ENCODE data around the gene TEX10. TPM values are rescaled to one million over a fixed set of nuclear protein-coding genes. Genes with fewer than 3 reads are reported as not detected.

TEX10 gene
- total RNA-seq, 1 donor, result 29.3 TPM

DNA sequence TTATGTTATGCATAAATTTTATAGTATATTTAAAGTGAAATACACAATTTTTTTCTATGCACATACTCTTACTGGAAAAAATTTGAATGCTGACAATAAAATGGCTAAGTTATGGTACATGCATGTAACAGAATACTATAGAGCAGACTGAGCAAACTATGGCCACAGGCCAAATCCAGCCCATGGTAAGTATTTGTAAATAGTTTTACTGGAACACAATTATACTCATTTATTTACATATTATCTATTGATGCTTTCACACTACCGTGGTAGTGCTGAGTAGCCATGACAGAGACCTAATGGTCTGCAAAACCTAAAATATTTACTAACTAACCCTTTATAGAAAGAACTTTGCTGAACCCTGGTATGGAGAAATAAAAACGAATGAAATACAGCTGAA lies 45.7 kb downstream of the TEX10 start:
- peaks cover 19% of the 10 kb centered on the region for H3K4me1 ChIP-seq (ENCODE audit: insufficient read depth, low read length)
- peaks cover 15% of the 10 kb centered on the region for H3K36me3 ChIP-seq (ENCODE audit: insufficient read depth, low read length)
- no peak overlapping the region for H3K4me2 ChIP-seq (ENCODE audit: insufficient read depth, low read length)
- no peak overlapping the region for H2AFZ ChIP-seq (ENCODE audit: low read length)
- no peaks in the 10 kb centered on the region for H3K27me3 ChIP-seq (ENCODE audit: insufficient read depth, low read length)
- TF ChIP-seq, protein P1, sequence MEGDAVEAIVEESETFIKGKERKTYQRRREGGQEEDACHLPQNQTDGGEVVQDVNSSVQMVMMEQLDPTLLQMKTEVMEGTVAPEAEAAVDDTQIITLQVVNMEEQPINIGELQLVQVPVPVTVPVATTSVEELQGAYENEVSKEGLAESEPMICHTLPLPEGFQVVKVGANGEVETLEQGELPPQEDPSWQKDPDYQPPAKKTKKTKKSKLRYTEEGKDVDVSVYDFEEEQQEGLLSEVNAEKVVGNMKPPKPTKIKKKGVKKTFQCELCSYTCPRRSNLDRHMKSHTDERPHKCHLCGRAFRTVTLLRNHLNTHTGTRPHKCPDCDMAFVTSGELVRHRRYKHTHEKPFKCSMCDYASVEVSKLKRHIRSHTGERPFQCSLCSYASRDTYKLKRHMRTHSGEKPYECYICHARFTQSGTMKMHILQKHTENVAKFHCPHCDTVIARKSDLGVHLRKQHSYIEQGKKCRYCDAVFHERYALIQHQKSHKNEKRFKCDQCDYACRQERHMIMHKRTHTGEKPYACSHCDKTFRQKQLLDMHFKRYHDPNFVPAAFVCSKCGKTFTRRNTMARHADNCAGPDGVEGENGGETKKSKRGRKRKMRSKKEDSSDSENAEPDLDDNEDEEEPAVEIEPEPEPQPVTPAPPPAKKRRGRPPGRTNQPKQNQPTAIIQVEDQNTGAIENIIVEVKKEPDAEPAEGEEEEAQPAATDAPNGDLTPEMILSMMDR (IDR thresholded peaks at IDR 0.05; ENCODE audit: extremely low read depth, low read depth, low read length), result no peak
- H3K79me2 ChIP-seq (ENCODE audit: insufficient read depth, low read length), result peaks cover 42% of the 10 kb centered on the region
- no peak for DNase-seq (ENCODE audit: insufficient read length, low spot score, missing footprints)
- no peaks in the 10 kb centered on the region for H3K9me3 ChIP-seq (ENCODE audit: low read depth, low read length)
- no peak overlapping the region for H3K27ac ChIP-seq (ENCODE audit: low read depth, low read length)
- H4K20me1 ChIP-seq (ENCODE audit: insufficient read depth, low read length), result peaks cover 4% of the 10 kb centered on the region
- no peak overlapping the region for H3K4me3 ChIP-seq (ENCODE audit: insufficient read depth, low read length)

DNA sequence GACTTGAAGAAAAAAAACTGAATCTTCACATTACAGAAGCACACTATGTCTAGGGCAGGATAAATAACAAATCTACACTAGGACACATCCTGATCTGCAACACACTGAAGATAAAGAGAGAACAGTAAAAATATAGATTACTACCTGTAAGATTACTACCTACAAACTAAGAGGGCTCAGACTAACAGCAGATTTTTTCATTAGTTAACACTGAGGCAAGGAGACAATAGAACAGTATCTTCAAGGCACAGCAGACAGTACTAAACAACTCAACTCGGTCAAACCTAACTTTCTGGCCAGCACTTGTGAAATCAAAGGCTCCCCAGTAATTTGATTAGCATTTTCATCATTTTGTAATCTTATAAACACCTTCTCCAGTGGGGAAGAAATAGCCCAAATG lies 46.5 kb downstream of the TEX10 start:
- H3K36me3 ChIP-seq (ENCODE audit: insufficient read depth, low read length), result peaks cover 23% of the 10 kb centered on the region
- no peak overlapping the region for H3K4me3 ChIP-seq (ENCODE audit: insufficient read depth, low read length)
- H2AFZ ChIP-seq (ENCODE audit: low read length), result no peak overlapping the region
- H3K27ac ChIP-seq (ENCODE audit: low read depth, low read length), result no peak overlapping the region
- TF ChIP-seq, protein P1 (IDR thresholded peaks at IDR 0.05; ENCODE audit: extremely low read depth, low read depth, low read length), result no peak
- H3K4me2 ChIP-seq (ENCODE audit: insufficient read depth, low read length), result no peak overlapping the region
- no peaks in the 10 kb centered on the region for H3K9me3 ChIP-seq (ENCODE audit: low read depth, low read length)
- H3K79me2 ChIP-seq (ENCODE audit: insufficient read depth, low read length), result peaks cover 36% of the 10 kb centered on the region
- no peaks in the 10 kb centered on the region for H3K27me3 ChIP-seq (ENCODE audit: insufficient read depth, low read length)
- no peak for DNase-seq (ENCODE audit: insufficient read length, low spot score, missing footprints)
- peaks cover 19% of the 10 kb centered on the region for H3K4me1 ChIP-seq (ENCODE audit: insufficient read depth, low read length)
- peaks cover 4% of the 10 kb centered on the region for H4K20me1 ChIP-seq (ENCODE audit: insufficient read depth, low read length)

DNA sequence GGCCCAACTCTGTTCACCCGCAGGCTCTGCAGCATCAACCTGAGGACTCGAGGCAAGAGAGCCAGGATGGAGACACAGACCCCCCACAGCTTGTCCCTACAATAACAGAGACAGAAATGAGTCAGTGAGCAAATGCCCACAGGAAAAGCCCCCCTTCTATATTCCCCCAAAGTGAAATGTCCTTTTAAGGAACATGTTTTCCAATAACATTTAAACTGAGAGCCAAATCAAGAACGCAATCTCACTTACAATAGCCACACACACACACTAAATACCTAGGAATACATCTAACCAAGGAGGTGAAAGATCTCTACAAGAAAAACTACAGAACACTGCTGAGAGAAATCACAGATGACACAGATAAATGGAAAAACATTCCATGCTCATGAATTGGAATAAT lies 49.0 kb downstream of the TEX10 start:
- peaks cover 30% of the 10 kb centered on the region for H3K79me2 ChIP-seq (ENCODE audit: insufficient read depth, low read length)
- no peak overlapping the region for H3K4me2 ChIP-seq (ENCODE audit: insufficient read depth, low read length)
- TF ChIP-seq, protein P1 (IDR thresholded peaks at IDR 0.05; ENCODE audit: extremely low read depth, low read depth, low read length), result no peak

DNA sequence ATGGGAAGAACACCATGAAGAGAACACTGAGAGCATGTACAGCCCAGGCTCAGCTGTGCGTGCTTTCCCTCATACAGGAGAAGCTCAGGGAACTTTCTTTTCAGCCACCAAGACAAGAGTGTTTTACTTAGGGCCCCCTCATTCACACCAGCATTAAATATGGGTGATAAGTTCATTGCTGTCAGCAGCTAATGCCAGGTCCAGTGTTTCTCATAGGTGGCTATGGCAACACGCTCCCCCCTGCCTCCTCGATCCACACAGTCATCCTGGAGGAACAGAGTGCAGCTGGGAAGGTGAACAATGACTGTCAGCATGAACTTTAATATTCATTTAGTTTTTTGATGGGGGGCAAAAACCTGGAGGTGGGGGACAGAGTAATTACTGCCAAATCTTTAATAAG lies 54.4 kb downstream of the TEX10 start:
- Histone ChIP-seq H3K4me1 (ENCODE audit: insufficient read depth, low read length) (no peaks in the 10 kb centered on the region), H3K9me3 (ENCODE audit: low read depth, low read length) (no peaks in the 10 kb centered on the region), H3K79me2 (ENCODE audit: insufficient read depth, low read length) (peaks cover 1% of the 10 kb centered on the region), H3K27me3 (ENCODE audit: insufficient read depth, low read length) (no peaks in the 10 kb centered on the region), H3K4me3 (ENCODE audit: insufficient read depth, low read length) (no peak overlapping the region), H3K27ac (ENCODE audit: low read depth, low read length) (no peak overlapping the region), H4K20me1 (ENCODE audit: insufficient read depth, low read length) (no peaks in the 10 kb centered on the region), H3K36me3 (ENCODE audit: insufficient read depth, low read length) (peaks cover 50% of the 10 kb centered on the region), H3K4me2 (ENCODE audit: insufficient read depth, low read length) (no peak overlapping the region), H2AFZ (ENCODE audit: low read length) (no peak overlapping the region)
- TF ChIP-seq, protein P1 (IDR thresholded peaks at IDR 0.05; ENCODE audit: extremely low read depth, low read depth, low read length), result no peak
- DNase-seq (ENCODE audit: insufficient read length, low spot score, missing footprints), result no peak

More for the DNA sequence above, 49.0 kb downstream of the TEX10 start:
- Histone ChIP-seq H2AFZ (ENCODE audit: low read length) (no peak overlapping the region), H3K4me1 (ENCODE audit: insufficient read depth, low read length) (peaks cover 4% of the 10 kb centered on the region), H4K20me1 (ENCODE audit: insufficient read depth, low read length) (peaks cover 4% of the 10 kb centered on the region), H3K27me3 (ENCODE audit: insufficient read depth, low read length) (no peaks in the 10 kb centered on the region), H3K27ac (ENCODE audit: low read depth, low read length) (no peak overlapping the region), H3K36me3 (ENCODE audit: insufficient read depth, low read length) (peaks cover 40% of the 10 kb centered on the region), H3K9me3 (ENCODE audit: low read depth, low read length) (no peaks in the 10 kb centered on the region), H3K4me3 (ENCODE audit: insufficient read depth, low read length) (no peak overlapping the region)
- no peak for DNase-seq (ENCODE audit: insufficient read length, low spot score, missing footprints)
